NCI-H146 treated with DMSO at 0.1 percent for 48 hours (cell line): ENCODE data around the gene GPR153.

Experiments used
- DNase-seq: peaks from one replicate; lab custom pipeline; 2025; ENCODE audit not compliant: unreplicated experiment; lab: John Stamatoyannopoulos, UW

The GPR153 gene

DNA sequence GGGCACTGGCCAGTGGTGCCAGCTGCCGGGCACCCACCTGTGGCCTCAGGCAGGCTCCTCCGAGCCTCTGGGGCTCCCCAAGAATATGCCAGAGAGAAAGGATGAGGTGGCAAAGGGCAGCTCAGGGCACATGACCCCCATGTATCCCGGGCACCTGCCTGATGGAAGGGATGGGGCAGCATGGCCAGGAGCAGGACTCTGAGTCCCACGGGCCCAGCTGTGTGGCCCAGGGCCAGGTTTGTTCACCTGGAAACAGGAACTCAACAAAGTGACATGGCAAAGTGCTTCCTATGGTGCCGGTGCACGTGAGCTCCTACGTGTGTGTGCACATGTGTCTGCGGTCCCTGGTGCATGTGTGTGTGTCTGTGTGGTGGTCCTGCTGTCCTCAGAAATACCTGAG is 9.5 kb upstream of the GPR153 start:
- DNase-seq, result no peak

DNA sequence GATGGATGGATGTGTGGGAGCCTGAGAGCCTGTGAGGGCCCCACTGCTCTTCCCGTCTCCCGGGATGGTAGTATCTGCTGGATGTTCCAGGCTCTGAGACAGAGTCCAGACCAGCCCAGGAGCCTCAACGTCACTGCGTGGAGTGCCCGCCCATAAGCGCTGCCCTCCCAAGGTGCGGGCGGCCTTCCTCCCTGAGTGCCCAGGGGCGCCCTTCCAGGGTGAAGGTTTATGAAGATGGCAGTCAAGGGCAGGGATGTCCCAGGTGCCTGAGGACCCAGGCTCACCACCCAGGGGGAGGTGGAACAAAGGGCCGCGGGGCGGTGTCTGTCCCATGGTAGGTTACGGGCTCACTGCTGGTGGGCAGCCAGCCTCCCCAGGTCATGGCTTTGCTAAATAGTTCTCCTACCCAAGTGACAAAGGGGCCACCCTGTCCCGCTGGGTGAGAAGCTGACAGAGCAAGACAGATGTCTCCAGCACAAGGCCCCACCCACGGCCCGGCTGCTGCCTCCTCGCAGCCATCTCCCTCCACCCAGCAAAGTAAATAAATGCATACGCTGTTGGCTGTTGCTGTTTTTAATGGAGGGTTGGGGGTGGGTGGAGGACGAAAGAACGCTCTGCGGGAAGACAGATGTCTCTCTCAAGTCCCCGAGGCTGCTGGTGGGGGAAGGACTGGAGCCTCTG is 9.0 kb upstream of the GPR153 start:
- DNase-seq, result peak; percentile 39

GRCh38 chr1:6269296-6269695 is 8.4 kb upstream of the GPR153 start:
- no peak for DNase-seq

- DNase-seq, result no peak
Measured at GRCh38 chr1:6268415-6268814, 7.5 kb upstream of the GPR153 start.

- no peak for DNase-seq
Measured at GRCh38 chr1:6267686-6268322, 6.9 kb upstream of the GPR153 start.

DNA sequence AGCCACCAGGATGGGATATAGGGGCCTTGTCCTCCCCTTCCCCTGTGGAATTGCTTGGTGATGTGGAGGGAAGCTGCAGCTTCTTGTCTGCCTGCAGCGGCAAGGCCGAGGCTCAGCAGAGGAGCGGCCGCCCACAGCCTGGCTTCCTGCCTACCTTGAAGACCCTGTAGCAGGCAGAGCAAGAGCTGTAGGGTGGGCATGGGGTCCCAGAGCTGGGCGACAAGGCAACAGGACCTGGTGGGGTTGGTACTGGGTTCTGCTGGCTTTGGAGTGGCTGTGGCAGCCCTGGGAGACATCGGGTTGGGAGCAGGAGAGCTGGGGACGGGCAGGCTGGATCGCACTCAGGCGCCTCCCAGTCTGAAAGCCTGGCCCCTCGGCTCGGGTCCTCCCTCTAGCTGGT is 5.7 kb upstream of the GPR153 start:
- no peak for DNase-seq

GRCh38 chr1:6265151-6265550 is 4.3 kb upstream of the GPR153 start:
- DNase-seq, result no peak

GRCh38 chr1:6263716-6264115 is 2.8 kb upstream of the GPR153 start:
- DNase-seq, result no peak

- DNase-seq, result no peak
Measured at GRCh38 chr1:6262555-6263420, 1.9 kb upstream of the GPR153 start.

- no peak for DNase-seq
Measured at GRCh38 chr1:6261615-6261995, 707 bp upstream of the GPR153 start.

- DNase-seq, result no peak
Measured at GRCh38 chr1:6260433-6260934, 414 bp downstream of the GPR153 start.

DNA sequence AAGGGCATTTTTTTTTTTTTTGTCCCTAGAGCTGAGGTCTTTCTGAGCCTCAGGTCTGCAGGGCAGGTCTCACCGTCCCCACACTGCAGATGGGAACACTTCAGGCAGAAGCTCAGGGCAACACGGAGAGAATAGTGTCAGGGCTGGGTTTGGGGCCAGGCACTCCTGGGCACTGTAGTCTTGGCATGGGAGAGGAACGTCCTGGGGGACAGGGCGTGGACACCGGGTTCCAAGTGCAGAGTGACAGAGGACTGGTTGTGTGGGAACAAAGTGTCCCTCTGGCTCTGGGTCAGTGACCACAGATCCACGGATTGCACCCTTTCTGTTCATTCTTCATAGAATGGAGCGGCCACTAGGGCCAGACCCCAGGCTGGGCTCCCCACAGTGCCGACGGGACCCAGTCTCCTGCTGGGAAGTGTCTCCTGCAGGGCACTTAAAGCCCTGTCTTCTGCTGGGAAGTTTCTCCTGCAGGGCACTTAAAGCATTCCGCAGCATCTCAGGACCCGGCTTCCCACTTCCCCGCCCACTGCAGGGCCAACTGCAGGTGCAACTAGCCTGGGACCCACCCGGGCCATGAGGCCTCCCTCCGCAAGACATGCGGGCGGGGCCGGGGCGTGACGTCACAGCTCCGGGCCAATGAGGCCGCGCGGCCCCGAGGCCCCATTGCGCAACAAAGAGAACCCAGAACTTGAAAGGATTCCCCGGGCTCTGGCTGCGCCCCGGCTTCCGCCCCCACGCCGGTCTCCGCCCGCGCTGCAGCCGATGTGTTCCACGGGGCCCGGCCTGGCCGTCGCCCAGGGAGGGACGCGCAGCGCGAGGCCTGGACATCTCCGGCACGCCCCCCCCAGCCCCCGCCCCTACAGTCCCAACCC is 1.2 kb downstream of the GPR153 start:
- DNase-seq, result no peak

- no peak for DNase-seq
Measured at GRCh38 chr1:6258675-6259074, 2.2 kb downstream of the GPR153 start.

GRCh38 chr1:6257541-6258069 is 3.3 kb downstream of the GPR153 start:
- no peak for DNase-seq

GRCh38 chr1:6256645-6257044 is 4.3 kb downstream of the GPR153 start:
- DNase-seq, result no peak

DNA sequence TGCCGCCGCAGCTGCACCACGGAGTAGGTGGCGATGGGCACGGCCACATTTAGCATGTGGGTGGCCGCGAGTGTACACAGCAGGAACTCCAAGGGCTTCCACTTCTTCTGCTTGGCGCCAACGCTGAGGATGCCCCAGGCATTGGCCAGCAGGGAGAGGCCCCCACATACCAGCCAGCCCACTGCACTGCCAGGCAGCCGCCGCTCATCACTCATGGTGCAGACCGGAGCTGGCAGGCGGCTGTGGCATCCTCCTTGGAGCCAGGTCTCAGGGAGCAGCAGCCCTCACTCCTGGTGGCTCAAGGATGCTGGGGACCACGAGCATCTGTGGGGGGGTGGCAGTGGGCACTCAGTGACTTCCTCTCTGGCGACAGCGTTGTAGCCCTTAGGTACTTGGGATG is 6.2 kb downstream of the GPR153 start:
- no peak for DNase-seq

DNA sequence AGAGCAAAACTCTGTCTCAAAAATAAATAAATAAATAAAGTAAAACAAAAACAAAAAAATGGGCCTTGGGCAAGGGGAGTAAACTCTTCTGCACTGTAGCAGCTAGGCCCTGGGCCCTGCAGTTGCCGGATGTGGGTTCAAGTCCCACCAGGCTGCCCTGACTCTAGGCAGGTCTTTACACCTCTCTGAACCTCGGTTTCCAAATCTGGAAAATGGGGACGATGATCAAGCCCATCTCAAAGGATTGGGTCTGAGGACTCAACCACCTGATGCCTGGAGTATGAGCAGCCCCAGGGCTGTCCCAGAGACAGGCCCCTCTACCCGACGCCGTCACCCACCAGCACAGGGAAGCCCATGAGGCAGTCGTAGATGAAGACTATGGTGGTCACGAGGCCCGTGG is 7.5 kb downstream of the GPR153 start:
- DNase-seq, result no peak

GRCh38 chr1:6252374-6252710 is 8.6 kb downstream of the GPR153 start:
- DNase-seq, result no peak

- DNase-seq, result no peak
Measured at GRCh38 chr1:6251681-6252373, 9.1 kb downstream of the GPR153 start.

DNA sequence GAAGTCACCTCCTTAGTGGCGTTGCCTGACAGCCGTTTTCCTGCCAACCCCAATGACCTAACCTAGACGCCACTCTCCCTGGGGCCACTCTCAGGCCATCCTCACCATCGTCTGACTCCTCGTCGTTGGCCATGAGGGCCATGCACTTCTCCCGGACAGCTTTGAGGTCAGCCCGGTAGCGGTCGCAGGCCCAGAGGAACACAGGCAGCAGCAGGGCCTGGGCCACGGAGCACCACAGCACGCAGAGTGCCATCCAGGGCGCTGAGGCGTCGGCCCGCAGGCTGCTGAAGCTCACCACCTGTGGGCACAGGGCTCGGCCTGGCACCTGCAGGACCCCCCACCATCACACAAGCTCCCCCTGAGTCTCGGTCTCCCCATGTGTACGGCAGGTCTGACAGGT is 9.7 kb downstream of the GPR153 start:
- DNase-seq, result no peak
